UCSD-AML1 (cell line): ENCODE results near the gene DDX41.
A peak's percentile ranks its signal among the peaks of the same experiment; 100 is the strongest.

Experiments used
- DNase-seq: peaks from one replicate; lab custom pipeline; 2025; ENCODE audit not compliant: unreplicated experiment; lab: John Stamatoyannopoulos, UW

The DDX41 gene

GRCh38 chr5:177514541-177514940 lies 2.2 kb downstream of the DDX41 start:
- DNase-seq = no peak

GRCh38 chr5:177513500-177513899 lies 3.3 kb downstream of the DDX41 start:
- DNase-seq = no peak

DNA sequence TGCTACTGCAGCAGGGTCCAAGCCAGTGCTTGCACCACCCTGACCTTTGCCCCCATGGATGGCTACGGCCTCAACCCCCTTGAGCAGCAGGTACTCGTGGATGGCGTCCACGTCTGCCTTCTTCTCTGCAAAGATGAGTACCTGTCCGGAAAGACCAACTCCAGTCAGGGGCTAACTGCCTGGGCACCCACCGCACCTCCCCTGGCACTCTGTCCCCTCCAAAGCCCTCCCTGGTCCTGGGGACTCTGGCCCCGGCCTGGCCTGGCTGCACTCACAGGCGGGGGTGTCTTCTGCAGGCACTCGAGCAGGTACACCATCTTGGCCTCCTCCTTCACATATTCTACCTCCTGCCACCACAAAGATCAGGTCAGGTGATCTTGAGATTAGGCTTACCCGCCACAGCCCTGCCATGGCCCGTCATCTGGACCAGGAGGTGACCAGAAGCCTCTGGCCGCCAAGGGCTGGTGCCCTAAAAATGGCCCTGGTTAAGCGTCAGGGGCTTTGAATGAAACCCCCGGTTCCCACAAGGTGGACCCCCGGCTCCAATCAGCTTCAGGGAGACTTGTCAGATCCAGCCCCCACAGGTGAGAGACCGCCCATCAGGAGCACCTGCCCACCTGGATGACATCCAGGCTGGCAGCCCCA lies 3.9 kb downstream of the DDX41 start:
- no peak for DNase-seq

DNA sequence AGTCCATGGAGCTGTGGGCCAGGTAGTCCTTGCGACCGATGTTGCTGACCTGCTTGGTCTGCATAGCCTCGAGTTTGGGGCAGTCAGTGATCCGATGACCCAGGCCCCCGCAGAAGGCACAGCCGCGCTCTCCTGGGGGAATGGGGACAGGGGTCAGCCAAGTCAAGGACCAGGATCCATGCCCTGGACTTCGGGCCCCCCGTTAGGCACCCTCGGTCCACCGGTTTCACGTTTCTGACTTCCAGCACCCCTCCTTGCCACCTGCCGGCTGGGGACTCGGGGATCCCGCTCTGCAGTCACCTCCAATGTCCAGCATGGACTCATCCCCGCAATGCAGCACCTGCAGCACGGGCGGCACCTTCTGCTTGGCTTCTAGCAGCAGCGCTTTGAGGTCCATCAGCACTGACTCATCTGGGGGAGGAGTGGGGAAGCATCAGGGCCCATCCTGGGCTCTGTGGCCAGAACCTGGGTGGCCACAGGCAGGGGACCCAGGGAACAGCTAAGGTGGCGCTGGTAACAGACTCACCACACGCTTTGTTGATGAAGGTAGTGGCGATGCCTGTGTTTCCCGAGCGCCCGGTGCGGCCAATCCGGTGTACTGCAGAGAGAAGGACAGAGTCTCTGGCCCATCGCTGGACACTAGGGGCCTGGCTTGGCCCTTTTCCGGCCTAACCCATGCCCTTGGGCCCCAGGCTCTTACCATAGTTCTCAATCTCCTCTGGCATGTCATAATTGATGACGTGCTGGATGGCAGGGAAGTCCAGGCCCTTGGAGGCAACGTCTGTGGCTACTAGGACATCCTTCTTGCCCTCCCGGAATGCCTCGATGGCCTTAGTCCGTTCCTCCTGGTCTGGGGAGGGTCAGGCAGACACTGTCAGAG lies 4.7 kb downstream of the DDX41 start:
- DNase-seq = no peak

GRCh38 chr5:177511181-177511580 lies 5.6 kb downstream of the DDX41 start:
- DNase-seq = no peak

- no peak for DNase-seq
Measured at GRCh38 chr5:177510567-177511053, 6.2 kb downstream of the DDX41 start.

DNA sequence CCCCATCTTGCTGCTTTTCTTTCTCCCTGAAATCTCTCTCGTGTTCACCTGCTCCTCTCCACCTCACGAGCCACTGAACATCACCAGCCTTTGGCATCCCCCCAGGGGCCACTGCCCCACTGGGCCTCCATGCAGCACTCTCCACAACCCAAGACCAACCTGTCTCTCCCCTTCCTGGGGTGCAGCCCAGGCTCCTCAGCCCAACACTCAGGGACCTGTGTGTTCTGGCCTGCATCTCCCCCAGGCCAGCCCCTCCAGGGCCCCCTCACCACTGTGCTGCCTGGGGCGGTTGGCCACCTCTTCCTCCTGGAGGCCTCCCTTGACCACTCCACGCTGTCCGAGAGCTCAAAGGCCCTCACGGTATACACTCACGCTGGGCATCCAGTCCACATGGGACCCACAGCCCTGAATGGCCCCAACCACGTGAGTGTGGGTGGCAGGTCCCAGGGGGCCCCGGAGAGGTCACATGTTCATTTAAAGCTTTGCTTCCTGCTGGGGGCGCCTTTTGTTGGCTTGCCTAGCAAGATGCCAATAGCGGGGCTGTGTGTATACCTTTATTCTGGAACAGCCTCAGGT lies 6.7 kb downstream of the DDX41 start:
- peak; percentile 37 for DNase-seq

- peak; percentile 67 for DNase-seq
Measured at GRCh38 chr5:177509381-177509951, 7.3 kb downstream of the DDX41 start, which contains the start of gene DOK3. TSS of gene DOK3 (minus strand) at chr5:177509826. CDS start at chr5:177509540, 286 bp downstream.

DNA sequence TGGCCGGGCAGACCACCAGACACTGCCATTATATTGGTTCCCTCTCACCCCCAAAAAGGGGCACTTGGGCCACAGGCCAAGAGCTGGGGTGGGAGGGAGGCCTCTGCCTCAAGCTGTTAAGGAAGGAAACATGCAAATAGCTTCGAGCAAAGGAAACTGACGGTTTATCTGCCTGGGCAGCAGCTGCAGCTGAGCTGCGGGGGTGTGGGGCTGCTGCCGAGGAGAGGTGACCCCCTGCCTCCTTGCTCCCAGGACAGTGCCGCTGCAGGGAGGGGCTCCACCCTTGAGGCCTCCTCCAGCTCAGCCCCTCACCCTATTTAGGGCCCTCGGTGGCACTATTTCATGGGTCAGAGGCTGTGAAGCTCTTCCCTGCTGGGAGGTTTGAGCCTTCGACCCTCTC lies 7.9 kb downstream of the DDX41 start:
- peak; percentile 66 for DNase-seq

DNA sequence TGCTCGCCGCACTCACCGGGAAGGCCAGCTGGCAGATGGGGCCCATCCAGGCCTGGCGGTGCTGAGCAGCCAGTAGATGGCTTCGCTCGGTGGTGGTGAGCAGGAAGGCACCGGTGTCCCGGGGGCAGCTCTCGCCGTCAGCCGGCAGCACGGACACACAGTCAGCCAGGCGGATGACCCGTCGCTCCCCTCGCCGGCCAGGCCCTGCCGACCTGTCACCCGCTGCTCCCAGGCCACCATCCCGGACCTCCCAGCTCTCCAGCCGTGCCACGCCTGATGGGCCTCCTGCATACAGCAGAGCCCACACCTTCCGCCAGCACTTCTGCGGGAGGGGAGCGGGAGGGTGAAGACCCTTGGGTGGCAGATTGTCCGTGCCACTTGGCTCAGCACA lies 8.5 kb downstream of the DDX41 start:
- no peak for DNase-seq

GRCh38 chr5:177507596-177508220 lies 9.1 kb downstream of the DDX41 start:
- DNase-seq = peak; percentile 54

GRCh38 chr5:177507165-177507564 lies 9.6 kb downstream of the DDX41 start:
- DNase-seq = peak; percentile 43

DNA sequence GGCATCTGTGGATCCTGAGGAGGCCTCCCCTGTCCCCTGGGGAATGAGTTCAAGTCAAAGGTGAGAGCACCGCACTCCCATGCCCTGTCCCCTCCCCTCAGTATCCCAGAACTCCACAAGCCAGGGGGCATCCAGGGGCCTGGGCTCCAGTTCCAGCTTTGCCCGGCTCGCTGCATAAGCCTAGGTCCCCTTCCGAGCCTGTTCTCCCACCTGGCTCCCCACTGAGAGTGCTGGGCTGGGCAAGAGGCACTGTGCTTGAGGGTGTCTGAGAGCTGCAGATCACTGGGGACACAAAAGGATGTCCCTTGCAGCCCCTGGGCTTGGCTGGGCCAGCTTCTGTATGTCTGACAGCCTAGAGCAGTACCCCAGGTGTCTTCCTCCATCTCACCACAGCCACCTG lies 11.7 kb downstream of the DDX41 start:
- DNase-seq = no peak

GRCh38 chr5:177504086-177505056 lies 12.4 kb downstream of the DDX41 start:
- no peak for DNase-seq

- no peak for DNase-seq
Measured at GRCh38 chr5:177503351-177504085, 13.2 kb downstream of the DDX41 start.

DNA sequence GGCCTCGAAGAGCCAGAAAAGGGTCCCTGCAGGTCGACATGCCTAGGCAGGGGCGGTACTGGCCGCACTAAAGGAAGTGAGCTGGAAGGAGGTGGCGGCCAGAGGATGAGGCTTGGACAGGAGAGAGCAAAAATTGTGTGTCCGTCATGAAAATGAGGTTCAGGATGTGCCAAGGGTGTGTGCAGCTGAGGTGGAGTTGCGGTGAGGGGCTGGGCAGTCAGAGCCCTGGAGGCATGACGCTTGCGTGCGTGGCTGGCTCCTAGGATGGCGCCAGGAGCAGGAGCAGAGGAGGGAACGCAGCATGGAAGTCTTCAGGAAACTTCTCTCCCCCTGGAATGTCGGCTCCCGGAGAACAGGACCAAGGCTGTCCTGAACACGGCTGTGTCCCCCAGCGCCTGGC lies 13.9 kb downstream of the DDX41 start:
- no peak for DNase-seq

DNA sequence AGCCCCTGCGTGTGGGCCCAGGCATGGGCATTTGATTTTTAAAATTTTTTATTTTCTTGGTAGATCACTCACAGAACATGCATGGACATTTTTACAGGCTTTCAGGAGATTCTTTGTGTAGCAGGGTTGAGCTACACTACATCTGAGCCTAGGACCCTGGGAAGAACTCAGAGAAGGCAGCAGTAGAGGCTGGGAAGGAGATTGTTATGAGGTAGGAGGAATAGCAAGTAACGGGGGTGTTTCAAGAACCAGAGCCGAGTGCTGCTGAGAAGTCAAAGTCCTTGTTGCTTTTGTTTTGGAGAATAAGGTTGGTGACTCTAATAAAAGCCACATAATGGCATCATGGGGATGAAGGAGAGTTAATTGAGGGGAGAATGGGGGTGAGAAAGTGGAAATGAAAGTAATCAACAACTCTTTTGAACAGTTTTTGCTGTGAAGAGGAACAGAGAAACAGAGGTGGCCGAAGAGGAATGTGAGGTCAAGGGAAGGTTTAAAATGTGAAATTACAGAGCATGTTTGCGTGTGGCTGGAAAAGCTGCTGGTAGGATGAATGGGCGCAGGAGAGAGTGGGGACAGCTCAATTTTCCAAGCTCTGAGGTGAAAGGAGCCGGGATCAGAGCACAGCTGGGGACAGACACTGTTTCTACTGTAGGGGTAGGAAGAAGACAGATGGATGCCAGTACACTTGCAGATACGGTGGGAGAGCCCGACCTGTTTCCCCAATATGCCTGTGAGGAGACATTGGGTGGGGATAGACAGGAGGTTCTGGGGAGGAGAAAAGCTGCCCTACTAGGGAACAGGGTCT lies 14.7 kb downstream of the DDX41 start:
- no peak for DNase-seq
